Neuronal stem cell (in vitro differentiated cells): ENCODE results near the gene CCDC74A.
"Not testable (repeated sequence)": the region's sequence is repeated elsewhere in the genome, so short reads cannot be mapped to it uniquely, and the experiment has no call there.

Source experiments
- DNase-seq: peaks from one replicate; pipeline ENCODE4 v3.0.0-alpha.2; 2013; ENCODE audit warnings: low spot score
- H2AFZ ChIP-seq: one replicate; pipeline ENCODE4 v1.6.1; 2013; ENCODE audit warnings: mild to moderate bottlenecking, low read length, inconsistent platforms
- H2AK5ac ChIP-seq: 2 replicates; pipeline ENCODE4 v1.6.1; 2013; ENCODE audit warnings: low read depth, mild to moderate bottlenecking, inconsistent platforms, low read length, moderate library complexity, mixed read lengths
- H2BK120ac ChIP-seq: 2 replicates; pipeline ENCODE4 v1.6.1; 2013; ENCODE audit warnings: low read depth, mild to moderate bottlenecking, inconsistent platforms, low read length, moderate library complexity, mixed read lengths
- H2BK12ac ChIP-seq: one replicate; pipeline ENCODE4 v1.6.1; 2013; ENCODE audit warnings: low read length, inconsistent platforms
- H2BK15ac ChIP-seq: 2 replicates; pipeline ENCODE4 v1.6.1; 2013; ENCODE audit warnings: mild to moderate bottlenecking, low read length, inconsistent platforms, mixed read lengths
- H2BK5ac ChIP-seq: one replicate; pipeline ENCODE4 v1.6.1; 2013; ENCODE audit warnings: inconsistent platforms, mild to moderate bottlenecking, low read length, moderate library complexity
- H3K14ac ChIP-seq: one replicate; pipeline ENCODE4 v1.6.1; 2013; ENCODE audit warnings: low read length, inconsistent platforms
- H3K18ac ChIP-seq: 2 replicates; pipeline ENCODE4 v1.6.1; 2013; ENCODE audit warnings: low read length, inconsistent platforms
- H3K23ac ChIP-seq: 2 replicates; pipeline ENCODE4 v1.6.1; 2013; ENCODE audit warnings: low read depth, mild to moderate bottlenecking, mixed read lengths, low read length, inconsistent platforms; ENCODE audit not compliant: poor library complexity
- H3K27ac ChIP-seq: replicated peaks from 3 replicates; pipeline ENCODE4 v1.5.1; 2013; ENCODE audit warnings: low read length, inconsistent platforms
- H3K27me3 ChIP-seq, 3 experiments: 2 replicates each; pipeline ENCODE4 v1.6.1; 2013; ENCODE audit warnings: low read length in 3 of 3, mild to moderate bottlenecking in 2 of 3, inconsistent platforms in 1 of 3, low read depth in 1 of 3, mixed read lengths in 1 of 3, moderate library complexity in 1 of 3; ENCODE audit not compliant: control insufficient read depth in 3 of 3, insufficient read depth in 3 of 3
- H3K36me3 ChIP-seq, 2 donors: replicated peaks in 1 of 2; 2 replicates each; pipeline ENCODE4 v1.6.1; 2013; ENCODE audit warnings: low read length in 2 of 2; ENCODE audit not compliant: control insufficient read depth in 2 of 2, insufficient read depth in 2 of 2
- H3K4ac ChIP-seq: 2 replicates; pipeline ENCODE4 v1.6.1; 2013; ENCODE audit warnings: inconsistent platforms, mild to moderate bottlenecking, low read length, moderate library complexity
- H3K4me1 ChIP-seq, 2 donors: 1 replicate in 1 of 2; 2 replicates in 1 of 2; pipeline ENCODE4 v1.6.1; 2013; ENCODE audit warnings: low read length in 2 of 2, low read depth in 1 of 2; ENCODE audit not compliant: control insufficient read depth in 2 of 2, insufficient read depth in 1 of 2
- H3K4me2 ChIP-seq: one replicate; pipeline ENCODE4 v1.6.1; 2013; ENCODE audit warnings: mild to moderate bottlenecking, low read length, inconsistent platforms; ENCODE audit not compliant: insufficient read depth, poor library complexity, severe bottlenecking
- H3K4me3 ChIP-seq, 2 donors: 2 replicates each; pipeline ENCODE4 v1.5.1; 2013; ENCODE audit warnings: low read length in 2 of 2, mild to moderate bottlenecking in 2 of 2, inconsistent platforms in 1 of 2, moderate library complexity in 1 of 2
- H3K79me1 ChIP-seq: one replicate; pipeline ENCODE4 v1.6.1; 2013; ENCODE audit warnings: low read depth, mild to moderate bottlenecking, inconsistent platforms, low read length, moderate library complexity
- H3K9ac ChIP-seq: one replicate; pipeline ENCODE4 v1.6.1; 2013; ENCODE audit warnings: mild to moderate bottlenecking, low read depth, low read length, inconsistent platforms; ENCODE audit not compliant: poor library complexity
- H3K9me3 ChIP-seq, 2 donors: replicated peaks in 1 of 2; 2 replicates each; pipeline versions ENCODE3 to v1.6.1; 2013; ENCODE audit warnings: low read length in 2 of 2, mild to moderate bottlenecking in 2 of 2, inconsistent platforms in 1 of 2, low read depth in 1 of 2, mixed read lengths in 1 of 2, moderate library complexity in 1 of 2; ENCODE audit not compliant: control insufficient read depth in 2 of 2, insufficient read depth in 1 of 2
- H4K8ac ChIP-seq: one replicate; pipeline ENCODE4 v1.6.1; 2013; ENCODE audit warnings: low read depth, mild to moderate bottlenecking, inconsistent platforms, low read length, moderate library complexity
- H4K91ac ChIP-seq: one replicate; pipeline ENCODE4 v1.6.1; 2013; ENCODE audit warnings: low read length, low read depth, mild to moderate bottlenecking, inconsistent platforms; ENCODE audit not compliant: poor library complexity
- WGBS, 2 donors: extraction: QIAGEN DNeasy Blood & Tissue Kit; methylation state at CpG; one replicate each; pipeline ENCODE4 v1.1.7; 2013; ENCODE audit warnings: missing lambda C conversion rate in 2 of 2, mixed read lengths in 1 of 2; ENCODE audit not compliant: insufficient read length in 2 of 2, insufficient replicate concordance in 1 of 2; ENCODE audit errors: extremely low coverage in 2 of 2; 5-methylcytosine and 5-hydroxymethylcytosine counted together

The CCDC74A gene

GRCh38 chr2:131482506-131483155 is 45.1 kb upstream of the CCDC74A start:
- not testable (repeated sequence) for H2BK120ac ChIP-seq, H3K4me2 ChIP-seq, DNase-seq, H3K18ac ChIP-seq, H3K9me3 ChIP-seq, H3K27ac ChIP-seq, H4K8ac ChIP-seq, H4K91ac ChIP-seq, H3K4ac ChIP-seq, H2BK5ac ChIP-seq, H2BK15ac ChIP-seq, H2AK5ac ChIP-seq, H3K79me1 ChIP-seq, H3K9ac ChIP-seq, H3K4me3 ChIP-seq, H3K27me3 ChIP-seq, H3K14ac ChIP-seq, H3K23ac ChIP-seq, H3K4me1 ChIP-seq, H2BK12ac ChIP-seq, H3K36me3 ChIP-seq, H2AFZ ChIP-seq
- no CpG with 5 or more reads among the region's 19 CpGs for WGBS, 2 donors

- no CpG with 5 or more reads among the region's 24 CpGs for WGBS, 2 donors
Measured at GRCh38 chr2:131483981-131484820, 43.5 kb upstream of the CCDC74A start.

GRCh38 chr2:131484906-131485460 is 42.7 kb upstream of the CCDC74A start:
- not testable (repeated sequence) for H3K4me1 ChIP-seq, H3K9ac ChIP-seq, H2BK120ac ChIP-seq, H2AK5ac ChIP-seq, H2BK5ac ChIP-seq, H4K91ac ChIP-seq, H3K79me1 ChIP-seq, H3K14ac ChIP-seq, H3K27ac ChIP-seq, H3K9me3 ChIP-seq, H3K23ac ChIP-seq, H3K18ac ChIP-seq, H3K4ac ChIP-seq, H2BK12ac ChIP-seq, H3K4me3 ChIP-seq, H4K8ac ChIP-seq, DNase-seq, H3K36me3 ChIP-seq, H2AFZ ChIP-seq, H3K4me2 ChIP-seq, H2BK15ac ChIP-seq, H3K27me3 ChIP-seq
- whole genome bisulfite sequencing, 2 donors, result no CpG with 5 or more reads among the region's 11 CpGs

More at GRCh38 chr2:131483981-131484820, 43.5 kb upstream of the CCDC74A start:
- H3K27me3 ChIP-seq, H3K9me3 ChIP-seq, H2BK5ac ChIP-seq, H4K91ac ChIP-seq, H3K14ac ChIP-seq, H3K4me1 ChIP-seq, H2BK120ac ChIP-seq, H4K8ac ChIP-seq, H3K4me2 ChIP-seq, H3K23ac ChIP-seq, H3K79me1 ChIP-seq, H3K18ac ChIP-seq, H2AFZ ChIP-seq, H3K4me3 ChIP-seq, H3K36me3 ChIP-seq, H2BK15ac ChIP-seq, H3K27ac ChIP-seq, DNase-seq, H2AK5ac ChIP-seq, H3K4ac ChIP-seq: not testable (repeated sequence)
- Histone ChIP-seq H2BK12ac (peak overlapping the region; percentile 10), H3K9ac (peak overlapping the region; percentile 70)
